CD4-positive, alpha-beta T cell treated with Interleukin-4 for 1 hour (primary cell): ENCODE results near the gene SOD2.
A peak's percentile ranks its signal among the peaks of the same experiment; 100 is the strongest.
"Not testable (repeated sequence)": the region's sequence is repeated elsewhere in the genome, so short reads cannot be mapped to it uniquely, and the experiment has no call there.

ENCODE experiments used
- DNase-seq, 2 donors: peaks; one replicate each; pipeline ENCODE4 v3.0.0-alpha.2; 2020 to 2022

The SOD2 gene

GRCh38 chr6:159715605-159716004, 22.6 kb upstream of the SOD2 start:
- DNase-seq, result no peak

GRCh38 chr6:159715166-159715565, 22.1 kb upstream of the SOD2 start:
- no peak for DNase-seq

GRCh38 chr6:159714404-159714803, 21.4 kb upstream of the SOD2 start:
- no peak for DNase-seq

- DNase-seq, result no peak
Observed at GRCh38 chr6:159713984-159714383, 20.9 kb upstream of the SOD2 start.

GRCh38 chr6:159712389-159712788, 19.3 kb upstream of the SOD2 start:
- not testable (repeated sequence) for DNase-seq

- not testable (repeated sequence) for DNase-seq
Observed at GRCh38 chr6:159710603-159711002, 17.6 kb upstream of the SOD2 start.

GRCh38 chr6:159701413-159701999, 8.5 kb upstream of the SOD2 start:
- DNase-seq, result no peak

GRCh38 chr6:159700970-159701369, 7.9 kb upstream of the SOD2 start:
- no peak for DNase-seq

- no peak for DNase-seq
Observed at GRCh38 chr6:159695984-159696383, 2.9 kb upstream of the SOD2 start.

GRCh38 chr6:159693894-159694545, 979 bp upstream of the SOD2 start:
- DNase-seq, result peak; percentile 74 to 81

- peak; percentile 57 to 60 for DNase-seq
Observed at GRCh38 chr6:159692303-159693127, 526 bp downstream of the SOD2 start.

- no peak for DNase-seq
Observed at GRCh38 chr6:159691963-159692287, 1.1 kb downstream of the SOD2 start.

- DNase-seq, result peak in 1 of 2 donors; percentile 76
Observed at GRCh38 chr6:159691133-159691962, 1.7 kb downstream of the SOD2 start.

- not testable (repeated sequence) for DNase-seq
Observed at GRCh38 chr6:159690135-159690534, 2.9 kb downstream of the SOD2 start.

- DNase-seq, result peak in 1 of 2 donors; percentile 27
Observed at GRCh38 chr6:159689001-159689400, 4.0 kb downstream of the SOD2 start.

GRCh38 chr6:159688266-159688905, 4.7 kb downstream of the SOD2 start:
- no peak for DNase-seq

- DNase-seq, result no peak
Observed at GRCh38 chr6:159687341-159687740, 5.7 kb downstream of the SOD2 start.

- DNase-seq, result no peak
Observed at GRCh38 chr6:159686703-159687102, 6.3 kb downstream of the SOD2 start.

- DNase-seq, result no peak
Observed at GRCh38 chr6:159686040-159686439, 7.0 kb downstream of the SOD2 start.

GRCh38 chr6:159684013-159684304, 9.1 kb downstream of the SOD2 start:
- no peak for DNase-seq

GRCh38 chr6:159682810-159683209, 10.2 kb downstream of the SOD2 start:
- no peak for DNase-seq

- DNase-seq, result no peak
Observed at GRCh38 chr6:159682295-159682694, 10.7 kb downstream of the SOD2 start.
